SK-N-SH (cell line): ENCODE data around the gene NDOR1. TPM values are rescaled to one million over a fixed set of nuclear protein-coding genes. Genes with fewer than 3 reads are reported as not detected.

Source experiments
- CTCF ChIA-PET: fragments of 300-600, 350-600 bp; formaldehyde crosslinking; extraction: SDS; loops from one replicate; lab custom pipeline; 2021; lab: Yijun Ruan, JAX
- POLR2A ChIA-PET: fragments of 350-600 bp; sonication (Branson Sonifier 250); formaldehyde crosslinking; extraction: SDS; loops from one replicate; lab custom pipeline; 2020; ENCODE audit warnings: antibody characterized with exemption, inconsistent platforms; lab: Yijun Ruan, JAX
- DNase-seq: peaks from one replicate; pipeline ENCODE4 v3.0.0; 2012
- H2AFZ ChIP-seq: fragments of 200-600 bp; sonication (generic); 2 replicates; pipeline ENCODE4 v1.8.1; 2016; ENCODE audit warnings: antibody characterized with exemption, mild to moderate bottlenecking, low read depth
- H3F3A ChIP-seq: fragments of 200-600 bp; sonication (generic); replicated peaks from 2 replicates; pipeline ENCODE3; 2016; ENCODE audit warnings: antibody characterized with exemption, mild to moderate bottlenecking; ENCODE audit not compliant: insufficient read depth
- H3K27ac ChIP-seq, 2 experiments: fragments of 200-500 bp in 1 of 2; fragments of 200-600 bp in 1 of 2; sonication (Bioruptor generic) in 1 of 2; sonication (generic), shearing (Covaris generic) in 1 of 2; 2 replicates each; pipeline versions ENCODE4 v1.5.1 to v1.6.1; 2014 to 2016; ENCODE audit warnings: low read depth in 2 of 2, inconsistent platforms in 1 of 2, low read length in 1 of 2, mild to moderate bottlenecking in 1 of 2, mixed read lengths in 1 of 2
- H3K27me3 ChIP-seq: fragments of 200-600 bp; sonication (generic), shearing (Covaris generic); 2 replicates; pipeline ENCODE4 v1.6.1; 2016; ENCODE audit warnings: mixed run types; ENCODE audit not compliant: insufficient read depth
- H3K36me3 ChIP-seq, 2 experiments: fragments of 200-500 bp in 1 of 2; fragments of 200-600 bp in 1 of 2; sonication (Bioruptor generic) in 1 of 2; sonication (generic) in 1 of 2; replicated peaks in 1 of 2; 2 replicates each; pipeline versions ENCODE3 to v1.5.1; 2014 to 2016; ENCODE audit warnings: low read length in 1 of 2, mild to moderate bottlenecking in 1 of 2; ENCODE audit not compliant: insufficient read depth in 2 of 2, control insufficient read depth in 1 of 2
- H3K4me1 ChIP-seq, 2 experiments: fragments of 200-500 bp in 1 of 2; fragments of 200-600 bp in 1 of 2; sonication (Bioruptor generic) in 1 of 2; sonication (generic), shearing (Covaris generic) in 1 of 2; 2 replicates each; pipeline versions ENCODE4 v1.5.1 to v1.6.1; 2014 to 2016; ENCODE audit warnings: low read depth in 1 of 2, low read length in 1 of 2, mixed run types in 1 of 2; ENCODE audit not compliant: insufficient read depth in 2 of 2, control insufficient read depth in 1 of 2
- H3K4me2 ChIP-seq: fragments of 200-600 bp; sonication (generic), shearing (Covaris generic); 2 replicates; pipeline ENCODE4 v1.6.1; 2017; ENCODE audit warnings: mixed run types
- H3K4me3 ChIP-seq, 2 experiments: fragments of 200-500 bp in 1 of 2; fragments of 200-600 bp in 1 of 2; sonication (Bioruptor generic) in 1 of 2; sonication (generic), shearing (Covaris generic) in 1 of 2; 2 replicates each; pipeline versions ENCODE4 v1.5.1 to v1.8.1; 2014 to 2016; ENCODE audit warnings: low read depth in 2 of 2, inconsistent platforms in 1 of 2, low read length in 1 of 2, mild to moderate bottlenecking in 1 of 2, mixed read lengths in 1 of 2, moderate library complexity in 1 of 2
- H3K79me2 ChIP-seq: fragments of 200-600 bp; sonication (generic); 2 replicates; pipeline ENCODE4 v1.8.1; 2017; ENCODE audit warnings: mild to moderate bottlenecking; ENCODE audit not compliant: insufficient read depth
- H3K9ac ChIP-seq: fragments of 200-600 bp; sonication (generic); 2 replicates; pipeline ENCODE4 v1.6.1; 2017; ENCODE audit warnings: mixed run types
- H3K9me2 ChIP-seq: fragments of 200-600 bp; sonication (generic); 2 replicates; pipeline ENCODE4 v1.6.1; 2017; ENCODE audit warnings: mixed run types
- H3K9me3 ChIP-seq: fragments of 200-600 bp; sonication (generic); 2 replicates; pipeline ENCODE4 v1.6.1; 2017; ENCODE audit warnings: mixed run types, mild to moderate bottlenecking, moderate library complexity
- H4K20me1 ChIP-seq: fragments of 200-600 bp; sonication (generic); 2 replicates; pipeline ENCODE4 v1.6.1; 2017; ENCODE audit warnings: mild to moderate bottlenecking, mixed run types; ENCODE audit not compliant: insufficient read depth
- CHD2 ChIP-seq: fragments of 150-350 bp; IDR thresholded peaks from 2 replicates; pipeline ENCODE4 v1.6.1; 2018; ENCODE audit warnings: low read length; ENCODE audit not compliant: partially characterized antibody
- CTCF ChIP-seq: fragments of 200-600 bp; sonication (generic); IDR thresholded peaks from 2 replicates; pipeline ENCODE4 v1.6.1; 2017; ENCODE audit warnings: antibody characterized with exemption, mild to moderate bottlenecking, moderate library complexity
- EP300 ChIP-seq, 2 experiments: IDR thresholded peaks; 2 replicates each; pipeline versions ENCODE4 v1.4.0 to v1.6.1; 2012; ENCODE audit warnings: borderline replicate concordance in 1 of 2, low read depth in 1 of 2, low read length in 1 of 2
- FOXM1 ChIP-seq: IDR thresholded peaks from 2 replicates; pipeline ENCODE4 v1.4.0; 2012; ENCODE audit warnings: low read depth, mild to moderate bottlenecking
- IRF3 ChIP-seq: fragments of 150-350 bp; IDR thresholded peaks from 2 replicates; pipeline ENCODE4 v1.6.1; 2016; ENCODE audit warnings: mild to moderate bottlenecking, low read depth, low read length
- MAX ChIP-seq: IDR thresholded peaks from 2 replicates; pipeline ENCODE4 v1.4.0; 2012; ENCODE audit warnings: low read depth
- NRF1 ChIP-seq: IDR thresholded peaks from 2 replicates; pipeline ENCODE4 v1.6.1; 2012; ENCODE audit warnings: low read depth, mild to moderate bottlenecking, low read length
- PBX3 ChIP-seq: IDR thresholded peaks from 2 replicates; pipeline ENCODE4; 2012
- POLR2AphosphoS5 ChIP-seq: IDR thresholded peaks from 2 replicates; pipeline ENCODE4 v1.6.1; 2012; ENCODE audit warnings: low read depth, low read length
- REST ChIP-seq: IDR thresholded peaks from 2 replicates; pipeline ENCODE4 v1.6.1; 2012; ENCODE audit warnings: mild to moderate bottlenecking, low read depth, low read length, moderate library complexity
- RFX5 ChIP-seq: IDR thresholded peaks from 2 replicates; pipeline ENCODE4 v1.6.1; 2012; ENCODE audit warnings: mild to moderate bottlenecking, improper control_type of control experiment, low read length
- RXRA ChIP-seq: IDR thresholded peaks from 2 replicates; pipeline ENCODE4 v1.4.0; 2012; ENCODE audit warnings: low read depth, mild to moderate bottlenecking, borderline replicate concordance
- SIN3A ChIP-seq: IDR thresholded peaks from 2 replicates; pipeline ENCODE4 v1.6.1; 2012; ENCODE audit warnings: low read depth, mild to moderate bottlenecking, low read length, moderate library complexity, borderline replicate concordance
- TAF1 ChIP-seq: IDR thresholded peaks from 2 replicates; pipeline ENCODE4 v1.6.1; 2012; ENCODE audit warnings: low read depth, mild to moderate bottlenecking, low read length, moderate library complexity, borderline replicate concordance
- TCF12 ChIP-seq: IDR thresholded peaks from 2 replicates; pipeline ENCODE4 v1.4.0; 2012
- TEAD4 ChIP-seq: IDR thresholded peaks from 2 replicates; pipeline ENCODE4 v1.4.0; 2012; ENCODE audit warnings: mild to moderate bottlenecking, borderline replicate concordance; ENCODE audit not compliant: insufficient read depth
- YY1 ChIP-seq: IDR thresholded peaks from 2 replicates; pipeline ENCODE4 v1.4.0; 2012; ENCODE audit warnings: low read depth, mild to moderate bottlenecking
- WGBS: methylation state at CpG from one replicate; pipeline ENCODE4 v1.1.6; 2017; ENCODE audit warnings: low lambda C conversion rate; 5-methylcytosine and 5-hydroxymethylcytosine counted together
- polyA plus RNA-seq, 3 experiments: library from polyadenylated mRNA; depleted of rRNA; stranded (reverse); fragments of >200 nt; gene quantifications; 2 replicates each; pipeline ENCODE4 v1.2.3, GENCODE V29; 2012

The NDOR1 gene
- polyA plus RNA-seq, 1 of the 3 experiments (the other 2 are of a cell fraction), result 8.6 TPM

GRCh38 chr9:137240841-137241489 is 35.5 kb downstream of the NDOR1 start, which contains the start of gene TUBB4B:
TUBB4B (plus strand) TSS chr9:137241287; CDS start chr9:137241361, 74 bp downstream.
- H3K27me3 ChIP-seq, result no peaks in the 10 kb centered on the region
- peak within 1 kb of the TSS; percentile 95 to 98 for H3K27ac ChIP-seq
- H3K9ac ChIP-seq, result peak within 1 kb of the TSS; percentile 94
- H3K9me2 ChIP-seq, result no peaks in the 10 kb centered on the region
- peaks cover 55% of the 10 kb centered on the region for H3K79me2 ChIP-seq
- H4K20me1 ChIP-seq, result peaks cover 29% of the 10 kb centered on the region
- H3K4me1 ChIP-seq, result peaks cover 17 to 37% of the 10 kb centered on the region in 2 experiments; a peak in 2 of 4 replicates
- H3K9me3 ChIP-seq, result no peaks in the 10 kb centered on the region
- ChIA-PET CTCF (interaction anchor here (1.1 to 2.1 kb wide), 7 partner anchors 12 to 194 kb away, joined by 3 to 9 read pairs (median 3); partner anchors contain the start of genes EXD3, NELFB, NOXA1 and NPDC1), POLR2A (interaction anchor here (0.8 to 6.4 kb wide), 20 partner anchors 10 to 170 kb away, joined by 3 to 83 read pairs (median 6); partner anchors contain the start of genes ANAPC2, CYSRT1, DPP7 and GRIN1)
- WGBS, result under 1% methylated on average over 21 of the region's 67 CpGs
- H2AFZ ChIP-seq, result peak within 1 kb of the TSS; percentile 58; the same call in 1 of the 2 replicates
- DNase-seq, result peak; percentile 98
- peaks cover 19% of the 10 kb centered on the region for H3F3A ChIP-seq
- TF ChIP-seq POLR2AphosphoS5 (peak; percentile 100), NRF1 (peak; percentile 85), RXRA (no peak), SIN3A (peak; percentile 98), MAX (peak; percentile 79), IRF3 (peak; percentile 99), REST (peak; percentile 79; the same call in 1 of the 2 replicates), PBX3 (peak; percentile 100), FOXM1 (peak; percentile 85; the same call in 1 of the 2 replicates), CTCF (no peak), RFX5 (peak; percentile 73), CHD2 (peak; percentile 96), EP300 (IDR thresholded peaks at IDR 0.05; ENCODE audit: borderline replicate concordance in 1 of 2, low read depth in 1 of 2, low read length in 1 of 2) (no peak; a peak in 1 of 4 replicates), TAF1 (peak; percentile 99), TEAD4 (no peak), TCF12 (no peak; the same call in 1 of the 2 replicates), YY1 (peak; percentile 85)
- H3K4me3 ChIP-seq, result peak within 1 kb of the TSS; percentile 84 to 87
- H3K4me2 ChIP-seq, result peak within 1 kb of the TSS; percentile 98
- peaks cover 13 to 20% of the 10 kb centered on the region in 2 experiments for H3K36me3 ChIP-seq
